Brain microvascular endothelial cell (primary cell): ENCODE measurements around the gene ZIC2.

Experiments
- DNase-seq: peaks from one replicate; pipeline ENCODE4 v3.0.0-alpha.2; 2020
- H3K27ac ChIP-seq: fragments of 250-450 bp; sonication (Bioruptor Pico); 2 replicates; pipeline ENCODE4 v1.5.1; 2020; ENCODE audit warnings: mild to moderate bottlenecking, moderate library complexity
- H3K27me3 ChIP-seq: fragments of 250-450 bp; sonication (Bioruptor Pico); replicated peaks from 2 replicates; pipeline ENCODE4 v1.5.1; 2020; ENCODE audit warnings: mild to moderate bottlenecking
- H3K36me3 ChIP-seq: fragments of 250-450 bp; sonication (Bioruptor Pico); replicated peaks from 2 replicates; pipeline ENCODE4 v1.5.1; 2020; ENCODE audit warnings: mild to moderate bottlenecking
- H3K4me3 ChIP-seq: 2 replicates; pipeline ENCODE4 v1.5.1; 2011; ENCODE audit warnings: low read depth, mild to moderate bottlenecking, control low read depth, low read length, moderate library complexity
- in situ Hi-C: cut with HindIII; loops from 2 replicates; pipeline ENCODE4 v1.10.0; 2017; ENCODE audit warnings: low sequenced_read_pairs, low pct_ligation_motif_present
- TF ChIP-seq, protein P1 (sequence below): IDR thresholded peaks from 2 replicates; pipeline ENCODE4 v1.5.1; 2011; ENCODE audit warnings: low read depth, mild to moderate bottlenecking, moderate library complexity, low read length, control low read depth, inconsistent platforms; ENCODE audit errors: missing control alignments

ZIC2 gene

DNA sequence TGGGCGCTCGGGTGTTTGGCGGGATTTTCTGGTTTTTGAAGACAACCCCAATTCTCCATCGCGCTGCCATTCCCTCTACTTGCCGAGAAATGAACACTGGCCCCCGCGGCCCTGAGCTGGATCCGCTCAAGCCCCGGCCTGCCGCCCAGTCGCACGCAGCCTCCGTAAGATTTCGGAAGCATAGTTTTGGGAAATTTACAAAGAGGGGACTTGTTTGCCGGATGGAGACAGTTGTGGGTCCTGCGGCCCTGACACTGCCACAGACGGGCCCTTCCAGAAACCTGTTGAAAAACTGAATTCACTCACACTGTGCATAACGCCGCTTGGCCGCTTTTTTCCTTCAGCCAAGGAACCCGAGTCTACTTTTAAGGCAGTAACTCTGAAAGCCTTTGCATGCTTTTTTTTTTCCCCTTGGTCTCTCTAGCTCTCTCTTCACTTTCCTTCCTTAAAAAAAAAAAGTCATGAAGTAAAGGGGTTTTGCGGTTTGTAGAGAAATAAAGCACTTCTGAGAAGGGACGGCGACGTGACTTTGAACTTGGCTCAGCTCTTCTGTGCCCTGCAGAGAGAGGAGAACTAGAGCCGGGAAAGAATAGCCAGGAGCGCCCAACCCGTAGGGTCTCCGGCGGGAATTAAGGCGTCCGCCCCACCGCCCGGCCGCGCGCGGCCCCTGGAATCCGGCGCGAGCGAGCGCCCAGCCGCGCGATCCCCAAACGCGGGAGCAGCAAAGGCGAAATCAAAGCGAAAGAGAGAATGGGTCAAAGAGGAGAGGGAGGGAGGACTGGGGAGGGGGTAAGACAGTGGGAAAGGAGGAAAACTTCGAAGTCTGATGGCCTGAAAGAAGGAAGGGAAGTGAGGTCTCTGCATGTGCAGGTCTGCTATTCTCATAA, 3.4 kb upstream of the ZIC2 start:
- Histone ChIP-seq H3K4me3 (peak overlapping the region; percentile 15), H3K27ac (no peak overlapping the region), H3K27me3 (peaks cover under 1% of the 10 kb centered on the region), H3K36me3 (no peaks in the 10 kb centered on the region)
- DNase-seq, result no peak
- TF ChIP-seq, protein P1, sequence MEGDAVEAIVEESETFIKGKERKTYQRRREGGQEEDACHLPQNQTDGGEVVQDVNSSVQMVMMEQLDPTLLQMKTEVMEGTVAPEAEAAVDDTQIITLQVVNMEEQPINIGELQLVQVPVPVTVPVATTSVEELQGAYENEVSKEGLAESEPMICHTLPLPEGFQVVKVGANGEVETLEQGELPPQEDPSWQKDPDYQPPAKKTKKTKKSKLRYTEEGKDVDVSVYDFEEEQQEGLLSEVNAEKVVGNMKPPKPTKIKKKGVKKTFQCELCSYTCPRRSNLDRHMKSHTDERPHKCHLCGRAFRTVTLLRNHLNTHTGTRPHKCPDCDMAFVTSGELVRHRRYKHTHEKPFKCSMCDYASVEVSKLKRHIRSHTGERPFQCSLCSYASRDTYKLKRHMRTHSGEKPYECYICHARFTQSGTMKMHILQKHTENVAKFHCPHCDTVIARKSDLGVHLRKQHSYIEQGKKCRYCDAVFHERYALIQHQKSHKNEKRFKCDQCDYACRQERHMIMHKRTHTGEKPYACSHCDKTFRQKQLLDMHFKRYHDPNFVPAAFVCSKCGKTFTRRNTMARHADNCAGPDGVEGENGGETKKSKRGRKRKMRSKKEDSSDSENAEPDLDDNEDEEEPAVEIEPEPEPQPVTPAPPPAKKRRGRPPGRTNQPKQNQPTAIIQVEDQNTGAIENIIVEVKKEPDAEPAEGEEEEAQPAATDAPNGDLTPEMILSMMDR, result no peak
- in situ Hi-C loops, result no loop called here

DNA sequence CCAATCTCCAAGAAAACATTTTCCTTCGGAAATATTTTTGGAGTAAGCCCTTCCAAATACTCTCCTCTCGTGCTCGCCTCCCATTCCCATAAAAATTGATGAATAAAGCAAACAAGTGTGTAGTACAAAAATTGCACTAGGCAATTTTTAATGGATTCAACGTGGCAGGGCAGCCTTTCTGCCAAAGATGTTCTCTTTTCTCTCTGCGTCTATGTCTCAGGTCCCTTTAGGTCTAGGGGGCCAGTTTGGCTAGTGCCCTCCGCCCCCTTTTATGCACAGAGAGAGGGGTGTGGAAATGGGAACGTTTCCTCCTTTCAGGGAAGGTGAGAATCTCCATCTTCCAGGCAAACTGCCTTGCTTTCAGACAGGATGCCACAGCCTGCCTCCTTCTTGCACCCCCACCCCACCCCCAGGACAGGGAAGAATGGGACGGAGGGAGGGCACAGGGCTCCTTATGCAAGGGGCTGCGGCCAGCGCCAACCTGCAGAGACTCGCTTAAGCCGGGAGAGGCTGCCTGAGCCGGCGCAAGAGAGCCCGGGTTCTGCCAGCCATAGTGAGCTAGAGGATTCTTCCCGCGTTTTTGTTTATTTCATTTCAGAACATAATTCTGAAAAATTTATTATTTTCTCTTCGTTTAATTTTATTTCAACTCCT, 2.7 kb upstream of the ZIC2 start:
- H3K36me3 ChIP-seq, result no peaks in the 10 kb centered on the region
- no peak overlapping the region for H3K27ac ChIP-seq
- DNase-seq, result no peak
- no peaks in the 10 kb centered on the region for H3K27me3 ChIP-seq
- TF ChIP-seq, protein P1, result no peak
- H3K4me3 ChIP-seq, result no peak overlapping the region
- in situ Hi-C loops, result no loop called here

DNA sequence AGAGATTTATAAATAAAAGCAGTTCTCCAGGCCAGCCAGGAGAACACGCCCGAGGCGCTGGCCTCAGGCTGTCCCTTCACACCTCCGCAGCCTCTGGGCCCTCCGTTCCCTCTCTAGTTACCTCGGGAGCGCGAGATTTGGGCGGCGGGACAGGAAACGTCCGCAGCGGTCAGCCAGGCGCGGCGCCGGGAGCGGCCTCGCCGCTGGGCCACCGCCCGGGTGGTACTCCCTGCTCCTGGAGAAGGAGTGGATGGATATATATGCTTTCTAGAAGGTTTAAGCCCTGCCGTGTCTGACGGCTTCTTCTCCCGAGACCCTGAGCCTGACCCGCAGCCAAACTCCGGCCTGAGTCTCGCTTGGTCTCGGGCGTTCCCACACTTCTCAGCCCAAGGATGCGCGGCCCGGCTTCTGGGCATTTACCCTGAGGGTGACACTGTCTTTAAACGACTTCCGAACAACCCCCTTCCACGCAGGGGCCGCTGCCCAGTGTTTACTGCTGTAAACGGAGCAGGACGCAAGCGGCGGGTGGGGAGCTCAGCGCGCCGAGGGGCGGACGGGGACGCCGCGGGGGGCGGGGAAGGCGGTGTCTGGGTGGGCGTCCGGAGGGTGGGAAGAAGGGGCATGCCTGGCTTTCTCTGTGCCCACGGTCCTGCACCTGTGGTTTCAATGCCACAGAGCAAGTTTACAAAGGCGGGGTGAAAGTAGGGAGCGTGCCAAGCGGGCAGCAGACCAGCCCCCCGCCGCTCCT, 2.0 kb upstream of the ZIC2 start:
- H3K27ac ChIP-seq, result no peak overlapping the region
- no peaks in the 10 kb centered on the region for H3K27me3 ChIP-seq
- DNase-seq, result no peak
- no peaks in the 10 kb centered on the region for H3K36me3 ChIP-seq
- TF ChIP-seq, protein P1, result no peak
- peak overlapping the region; percentile 42 for H3K4me3 ChIP-seq
- in situ Hi-C loops, result no loop called here

DNA sequence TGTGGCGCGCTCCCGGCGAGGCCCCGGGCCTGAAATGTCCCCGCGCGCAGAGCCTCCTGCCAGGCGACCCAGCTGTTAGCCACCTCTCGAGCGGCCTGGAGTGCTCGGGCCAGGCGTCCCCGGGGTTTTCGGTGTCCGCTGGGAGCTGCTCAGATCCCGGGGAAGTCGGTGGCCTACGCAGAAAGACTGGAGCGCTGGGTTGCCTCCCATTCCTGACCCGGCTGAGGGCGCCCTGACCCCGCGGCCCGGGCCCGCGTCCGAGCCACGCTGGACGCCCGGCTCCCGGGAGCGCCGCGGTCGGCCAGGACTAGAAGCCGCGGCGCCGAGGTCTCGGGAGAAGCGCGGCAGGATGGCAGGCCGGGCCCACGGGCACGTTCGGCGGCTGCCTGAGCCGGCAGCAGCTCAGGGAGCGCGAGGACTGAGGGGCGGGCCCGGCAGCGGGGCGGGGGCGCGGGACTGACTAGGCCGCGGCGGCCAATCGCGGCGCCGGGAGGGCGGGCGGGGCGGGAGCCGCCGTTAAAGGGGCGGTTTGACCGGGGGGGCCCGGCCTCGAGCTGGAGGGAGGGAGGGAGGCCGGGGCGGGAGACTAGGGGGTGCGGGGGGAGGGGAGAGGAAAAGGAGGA, 1.3 kb upstream of the ZIC2 start:
- Histone ChIP-seq H3K4me3 (peak overlapping the region; percentile 50), H3K36me3 (no peaks in the 10 kb centered on the region), H3K27ac (peak overlapping the region; percentile 61), H3K27me3 (no peaks in the 10 kb centered on the region)
- peak; percentile 70 for DNase-seq
- TF ChIP-seq, protein P1, result no peak
- in situ Hi-C loops, result no loop called here

DNA sequence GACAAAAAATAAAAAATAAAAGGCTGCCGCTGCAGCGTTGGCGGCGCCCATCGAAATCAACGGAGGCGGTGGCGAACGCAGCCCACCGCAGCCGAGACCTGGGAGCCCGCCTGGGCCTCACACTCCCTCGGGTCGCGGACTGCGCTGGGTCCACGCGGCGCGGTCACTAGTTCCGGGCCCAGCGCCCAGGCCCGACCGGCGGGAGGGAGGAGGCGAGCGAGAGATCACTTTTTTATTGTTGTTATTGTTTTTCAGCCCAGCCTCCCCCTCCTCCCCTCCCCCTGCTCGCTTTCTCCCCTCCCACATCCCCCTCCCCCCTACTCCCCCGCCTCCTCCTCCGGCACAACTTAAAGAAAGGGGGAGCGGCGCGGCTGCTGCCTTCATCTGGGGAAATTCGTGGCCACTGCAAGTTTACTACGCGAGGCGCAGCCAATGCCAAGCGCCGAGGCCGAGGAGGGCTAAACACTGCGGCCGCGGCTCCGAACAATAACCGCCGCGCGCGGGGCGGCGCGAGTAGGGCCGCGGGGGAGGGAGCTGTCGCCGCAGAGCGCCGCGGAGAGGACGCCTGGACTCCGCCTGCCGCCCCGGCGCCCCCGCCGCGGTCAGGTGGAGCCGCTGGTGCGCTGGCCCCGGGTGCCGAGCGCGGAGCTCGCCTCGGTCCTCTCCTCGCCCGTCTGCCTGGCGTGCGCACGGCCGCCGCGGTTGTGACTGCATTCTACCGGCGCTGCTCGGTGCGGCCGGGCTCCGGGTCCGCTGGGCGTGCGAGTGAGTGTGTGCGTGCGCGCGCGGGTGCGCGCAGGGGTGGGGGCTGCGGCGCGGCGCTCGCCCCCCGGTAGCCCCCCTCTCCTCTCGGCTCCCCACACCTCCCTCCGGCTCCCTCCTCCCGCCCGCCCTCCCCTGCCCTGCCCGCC, 505 bp upstream of the ZIC2 start:
- no peaks in the 10 kb centered on the region for H3K36me3 ChIP-seq
- TF ChIP-seq, protein P1, result no peak
- peak; percentile 71 for DNase-seq
- no peaks in the 10 kb centered on the region for H3K27me3 ChIP-seq
- H3K4me3 ChIP-seq, result peak overlapping the region; percentile 61
- H3K27ac ChIP-seq, result peak overlapping the region; percentile 61
- in situ Hi-C loops, result no loop called here
